GM19397 (cell line): ENCODE data around the gene ZNF101.

Source experiments
- ATAC-seq: cut with Tn5 transposase; IDR thresholded peaks from one replicate; pipeline ENCODE4 v1.9.1; 2021; ENCODE audit warnings: mild to moderate bottlenecking, moderate library complexity; ENCODE audit not compliant: unreplicated experiment

The ZNF101 gene

GRCh38 chr19:19704836-19705235 is 36.2 kb downstream of the ZNF101 start:
- ATAC-seq: no peak

- ATAC-seq: no peak
Measured at GRCh38 chr19:19710506-19710905, 41.9 kb downstream of the ZNF101 start.

- ATAC-seq: no peak
Measured at GRCh38 chr19:19711306-19711933, 42.8 kb downstream of the ZNF101 start.

GRCh38 chr19:19711934-19712828 is 43.5 kb downstream of the ZNF101 start:
- no peak for ATAC-seq

- ATAC-seq: no peak
Measured at GRCh38 chr19:19719798-19720197, 51.2 kb downstream of the ZNF101 start.

- ATAC-seq: no peak
Measured at GRCh38 chr19:19721896-19722295, 53.3 kb downstream of the ZNF101 start.

- ATAC-seq: peak; percentile 99
Measured at GRCh38 chr19:19732579-19733501, 64.2 kb downstream of the ZNF101 start, which contains the start of gene ZNF14. TSS of gene ZNF14 (minus strand) at chr19:19733112. CDS start at chr19:19732958, 154 bp downstream.
